Gastroesophageal sphincter (tissue), 4 donors: ENCODE data around the gene MRPS10. TPM values are rescaled to one million over a fixed set of nuclear protein-coding genes. Genes with fewer than 3 reads are reported as not detected.

ENCODE experiments used
- ATAC-seq: fragments of 150-250 bp; one replicate; pipeline ENCODE4 v1.9.1; 2016; ENCODE audit warnings: mild to moderate bottlenecking, moderate library complexity
- H3K27ac ChIP-seq, 4 donors: fragments of 200-600 bp; sonication (generic) in 3 of 4; 1 replicate in 3 of 4; 2 replicates in 1 of 4; pipeline ENCODE4 v1.5.1; 2016 to 2019
- H3K27me3 ChIP-seq: fragments of 200-600 bp; sonication (generic); one replicate; pipeline ENCODE4 v1.5.1; 2019
- H3K36me3 ChIP-seq, 2 donors: fragments of 200-600 bp; sonication (generic); one replicate each; pipeline ENCODE4 v1.5.1; 2019; ENCODE audit warnings: control low read depth in 1 of 2
- H3K4me1 ChIP-seq, 3 donors: fragments of 200-600 bp; sonication (generic); 1 replicate in 2 of 3; 2 replicates in 1 of 3; pipeline ENCODE4 v1.5.1; 2016 to 2019; ENCODE audit warnings: control low read depth in 2 of 3
- H3K4me3 ChIP-seq, 2 donors: fragments of 200-600 bp; sonication (generic); one replicate each; pipeline ENCODE4 v1.5.1; 2019; ENCODE audit warnings: mild to moderate bottlenecking in 1 of 2, moderate library complexity in 1 of 2
- H3K9me3 ChIP-seq, 3 donors: fragments of 200-600 bp; sonication (generic); one replicate each; pipeline ENCODE4 v1.5.1; 2017 to 2019; ENCODE audit warnings: control low read depth in 2 of 3
- EP300 ChIP-seq: sonication (generic); formaldehyde crosslinking; IDR thresholded peaks from one replicate; pipeline ENCODE4 v1.6.1; 2017; ENCODE audit warnings: antibody characterized with exemption, mild to moderate bottlenecking
- POLR2A ChIP-seq, 2 donors: fragments of 450-650 bp; IDR thresholded peaks; one replicate each; pipeline ENCODE4 v1.6.1; 2017; ENCODE audit warnings: antibody characterized with exemption in 2 of 2, mild to moderate bottlenecking in 2 of 2, moderate library complexity in 1 of 2
- POLR2AphosphoS5 ChIP-seq: sonication (generic); formaldehyde crosslinking; IDR thresholded peaks from one replicate; pipeline ENCODE4 v1.6.1; 2017; ENCODE audit warnings: antibody characterized with exemption
- WGBS, 2 donors: methylation state at CpG; one replicate each; pipeline ENCODE4 v1.1.5; 2018; ENCODE audit warnings: low coverage in 1 of 2; 5-methylcytosine and 5-hydroxymethylcytosine counted together
- total RNA-seq, 4 donors: library from RNA; depleted of rRNA; stranded (reverse); fragments of >200 nt; gene quantifications; one replicate each; pipeline ENCODE4 v1.1.0, GENCODE V29; 2016
- TF ChIP-seq, protein P1 (sequence below), 4 experiments: fragments of 200-600 bp in 2 of 4; fragments of 450-650 bp in 2 of 4; sonication (generic) in 1 of 4; IDR thresholded peaks; one replicate each; pipeline ENCODE4 v1.5.1; 2017 to 2019; ENCODE audit warnings: antibody characterized with exemption in 4 of 4, mild to moderate bottlenecking in 2 of 4, moderate library complexity in 2 of 4

The MRPS10 gene
- total RNA-seq, 4 donors from 2014 or later, result 29.2 to 45.1 (median 34.8) TPM

DNA sequence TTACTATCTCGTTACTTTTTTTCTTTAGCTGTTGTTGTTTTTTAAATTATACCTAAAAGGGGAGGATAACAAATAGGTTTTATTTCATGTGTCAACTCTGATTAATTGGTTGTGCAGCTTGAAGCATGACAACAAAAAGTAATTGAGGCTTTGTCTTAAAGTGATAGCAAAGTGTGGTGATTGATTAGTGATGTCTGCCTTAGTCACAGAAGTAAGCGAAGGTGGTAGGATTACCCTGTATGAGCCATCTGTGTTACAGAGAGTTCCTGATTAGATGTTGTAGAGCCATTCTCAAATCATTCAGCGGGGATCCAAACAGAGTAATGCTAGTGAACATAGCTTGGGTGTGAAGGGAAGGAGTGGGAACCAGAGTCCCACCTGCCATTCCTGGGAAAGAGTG, 14.4 kb upstream of the MRPS10 start:
- H3K36me3 ChIP-seq, result peaks cover 0 to 73% of the 10 kb centered on the region in 2 donors
- no peak overlapping the region for H3K27ac ChIP-seq
- peaks cover 0 to under 1% (median 0%) of the 10 kb centered on the region in 3 donors for H3K4me1 ChIP-seq
- TF ChIP-seq POLR2A (IDR thresholded peaks at IDR 0.05), result no peak
- TF ChIP-seq, protein P1, sequence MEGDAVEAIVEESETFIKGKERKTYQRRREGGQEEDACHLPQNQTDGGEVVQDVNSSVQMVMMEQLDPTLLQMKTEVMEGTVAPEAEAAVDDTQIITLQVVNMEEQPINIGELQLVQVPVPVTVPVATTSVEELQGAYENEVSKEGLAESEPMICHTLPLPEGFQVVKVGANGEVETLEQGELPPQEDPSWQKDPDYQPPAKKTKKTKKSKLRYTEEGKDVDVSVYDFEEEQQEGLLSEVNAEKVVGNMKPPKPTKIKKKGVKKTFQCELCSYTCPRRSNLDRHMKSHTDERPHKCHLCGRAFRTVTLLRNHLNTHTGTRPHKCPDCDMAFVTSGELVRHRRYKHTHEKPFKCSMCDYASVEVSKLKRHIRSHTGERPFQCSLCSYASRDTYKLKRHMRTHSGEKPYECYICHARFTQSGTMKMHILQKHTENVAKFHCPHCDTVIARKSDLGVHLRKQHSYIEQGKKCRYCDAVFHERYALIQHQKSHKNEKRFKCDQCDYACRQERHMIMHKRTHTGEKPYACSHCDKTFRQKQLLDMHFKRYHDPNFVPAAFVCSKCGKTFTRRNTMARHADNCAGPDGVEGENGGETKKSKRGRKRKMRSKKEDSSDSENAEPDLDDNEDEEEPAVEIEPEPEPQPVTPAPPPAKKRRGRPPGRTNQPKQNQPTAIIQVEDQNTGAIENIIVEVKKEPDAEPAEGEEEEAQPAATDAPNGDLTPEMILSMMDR (IDR thresholded peaks at IDR 0.05), result no peak
- TF ChIP-seq EP300, result no peak
- no peak for TF ChIP-seq POLR2AphosphoS5
- no peak overlapping the region for H3K4me3 ChIP-seq
- 86 to 93% methylated on average over 2 to 3 of the region's 3 CpGs for WGBS, 2 donors
- ATAC-seq, result no peak
- no peaks in the 10 kb centered on the region for H3K27me3 ChIP-seq
- no peaks in the 10 kb centered on the region for H3K9me3 ChIP-seq

DNA sequence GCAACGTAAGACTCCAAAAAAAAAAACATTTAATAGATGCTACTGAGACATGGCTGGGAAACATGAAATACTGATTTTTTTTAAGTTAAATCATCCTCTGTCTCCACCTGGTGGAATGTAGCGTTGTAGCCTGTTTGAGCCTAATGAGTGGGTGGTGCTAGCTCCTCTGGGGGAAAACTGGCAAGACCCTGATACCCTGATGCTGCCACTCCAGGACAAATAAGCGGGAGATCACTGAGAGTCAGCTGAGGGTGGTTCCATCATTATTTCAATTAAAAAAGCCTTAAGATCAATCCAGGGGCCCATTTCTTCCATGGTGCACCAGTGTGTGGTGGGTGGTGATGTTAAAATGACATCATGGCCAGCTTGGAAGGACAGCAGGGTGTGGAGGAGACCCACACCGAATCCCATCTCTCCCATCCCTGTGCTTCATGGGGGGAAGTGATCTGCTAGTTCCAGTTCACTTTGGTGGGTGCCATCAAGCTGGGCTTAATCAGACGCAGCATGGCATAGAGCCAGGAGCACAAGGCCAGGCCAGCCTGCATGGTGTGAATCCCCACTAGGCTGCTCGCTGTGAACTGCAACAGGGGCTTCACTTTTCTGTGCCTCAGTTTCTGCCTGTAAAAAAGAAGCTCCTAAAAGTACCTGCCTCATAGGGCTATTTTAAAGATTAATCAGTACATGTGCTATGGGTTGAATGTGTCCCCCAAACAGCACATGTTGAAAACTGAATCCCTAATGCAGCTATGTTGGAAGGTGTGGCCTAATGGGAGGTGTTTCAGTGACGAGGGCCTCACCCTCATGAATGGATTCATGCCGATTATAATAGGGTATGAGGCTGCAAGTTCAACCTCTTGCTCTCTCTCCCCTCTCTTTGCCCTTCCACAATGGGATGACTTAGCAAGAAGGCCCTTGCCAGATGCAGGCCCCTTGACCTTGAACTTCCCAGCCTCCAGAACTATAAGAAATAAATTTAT, 13.0 kb upstream of the MRPS10 start:
- TF ChIP-seq EP300 (no peak), POLR2A (IDR thresholded peaks at IDR 0.05) (no peak), POLR2AphosphoS5 (no peak)
- TF ChIP-seq, protein P1 (IDR thresholded peaks at IDR 0.05), result peak in 1 of 4 experiments; percentile 9
- H3K4me1 ChIP-seq, result peaks cover 0 to 14% (median 0%) of the 10 kb centered on the region in 3 donors
- no peak overlapping the region for H3K4me3 ChIP-seq
- no peak for ATAC-seq
- H3K27ac ChIP-seq, result no peak overlapping the region
- H3K36me3 ChIP-seq, result peaks cover 0 to 65% of the 10 kb centered on the region in 2 donors
- WGBS, 2 donors, result 61 to 66% methylated on average over 5 to 6 of the region's 8 CpGs
- no peaks in the 10 kb centered on the region for H3K9me3 ChIP-seq
- H3K27me3 ChIP-seq, result no peaks in the 10 kb centered on the region

DNA sequence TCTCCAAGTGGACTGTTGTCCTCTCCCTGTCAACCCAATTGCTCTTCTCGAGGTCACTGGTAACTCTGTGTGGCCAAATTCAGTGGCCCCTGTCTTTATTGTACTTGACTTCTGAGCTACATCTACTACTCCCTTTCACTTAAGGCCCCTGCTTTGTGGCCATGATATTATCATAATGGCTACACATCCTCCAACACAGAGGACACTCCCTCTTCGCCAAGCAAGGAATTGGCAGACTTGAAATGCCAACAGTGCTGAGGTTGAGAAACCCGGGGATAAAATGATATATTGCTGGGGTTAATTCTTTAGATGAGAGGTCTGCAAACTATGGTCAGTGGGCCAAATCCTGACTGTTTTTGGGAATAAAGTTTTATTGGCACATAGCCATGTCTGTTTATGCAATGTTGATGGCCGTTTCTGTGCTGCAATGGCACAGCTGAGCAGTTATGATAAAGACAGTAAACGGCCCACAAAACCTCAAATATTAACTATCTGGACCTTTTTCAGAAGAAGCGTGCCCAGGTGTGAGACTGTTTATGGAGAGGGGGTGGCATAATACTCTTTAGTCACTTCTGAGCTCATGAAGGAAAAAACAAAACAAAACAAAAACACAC, 12.0 kb upstream of the MRPS10 start:
- no peak overlapping the region for H3K4me3 ChIP-seq
- no peak for TF ChIP-seq POLR2AphosphoS5
- no peak for TF ChIP-seq POLR2A (IDR thresholded peaks at IDR 0.05)
- no peak for TF ChIP-seq EP300
- TF ChIP-seq, protein P1 (IDR thresholded peaks at IDR 0.05), result no peak
- WGBS, 2 donors, result 57 to 88% methylated on average over 4 to 6 of the region's 6 CpGs
- no peaks in the 10 kb centered on the region for H3K27me3 ChIP-seq
- no peak overlapping the region for H3K27ac ChIP-seq
- H3K36me3 ChIP-seq, result peaks cover 0 to 59% of the 10 kb centered on the region in 2 donors
- no peak for ATAC-seq
- no peaks in the 10 kb centered on the region for H3K9me3 ChIP-seq
- H3K4me1 ChIP-seq, result peaks cover 0 to 15% (median 0%) of the 10 kb centered on the region in 3 donors

DNA sequence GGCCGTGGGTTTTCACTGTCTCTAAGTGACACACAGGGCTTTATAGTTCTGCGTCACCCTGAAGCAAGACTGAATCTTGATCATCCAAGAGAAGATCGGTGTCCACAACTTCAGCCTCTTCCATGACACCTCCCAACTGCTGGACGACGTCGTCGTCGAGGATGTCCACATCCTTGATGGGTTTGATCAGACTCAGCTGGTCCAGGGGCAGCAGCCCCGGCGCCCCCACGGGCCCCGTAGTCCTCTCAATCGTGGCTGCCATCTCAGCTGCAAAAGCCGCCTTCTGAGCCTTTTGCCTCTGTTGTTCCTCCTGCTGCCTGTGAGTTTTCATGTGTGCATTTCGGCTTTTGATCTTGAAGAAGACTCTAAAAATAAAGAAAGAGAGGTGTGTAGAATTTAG, 10.6 kb upstream of the MRPS10 start:
- Histone ChIP-seq H3K4me1 (peaks cover 0 to 15% (median 0%) of the 10 kb centered on the region in 3 donors), H3K27me3 (no peaks in the 10 kb centered on the region), H3K9me3 (no peaks in the 10 kb centered on the region), H3K36me3 (peaks cover 0 to 59% of the 10 kb centered on the region in 2 donors), H3K4me3 (no peak overlapping the region), H3K27ac (no peak overlapping the region)
- 76 to 86% methylated on average over 3 to 9 of the region's 15 CpGs for WGBS, 2 donors
- ATAC-seq, result no peak
- TF ChIP-seq, protein P1 (IDR thresholded peaks at IDR 0.05), result no peak
- no peak for TF ChIP-seq POLR2AphosphoS5
- TF ChIP-seq EP300, result no peak
- TF ChIP-seq POLR2A (IDR thresholded peaks at IDR 0.05), result no peak
